ENCODE data around the gene LENEP. TPM values are rescaled to one million over a fixed set of nuclear protein-coding genes. Genes with fewer than 3 reads are reported as not detected.

LENEP gene
- total RNA-seq, 1 experiment from 2014 or later, result not detected

DNA sequence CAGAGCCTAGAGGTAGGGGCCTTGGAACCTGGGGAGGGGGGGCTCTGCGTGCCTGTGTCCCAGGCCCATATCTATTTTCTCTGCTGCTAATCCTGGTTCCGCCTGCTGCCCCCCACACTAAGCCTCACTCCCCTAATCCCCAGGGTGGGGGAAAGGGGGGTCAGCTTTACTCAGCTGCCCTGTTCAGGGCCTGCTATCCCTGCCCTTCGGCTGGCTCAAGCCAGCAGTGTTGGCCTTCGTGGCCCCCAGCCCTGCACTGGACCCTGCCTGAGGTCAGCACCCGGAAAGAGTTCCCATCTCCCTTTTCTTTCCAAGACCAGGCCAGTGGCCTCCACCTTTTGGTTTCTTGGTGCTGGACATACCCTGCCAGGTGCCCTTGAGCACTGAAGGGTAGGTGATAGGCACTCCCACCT, 17.6 kb downstream of the LENEP start:
- Histone ChIP-seq H3K36me3 (peaks cover 83% of the 10 kb centered on the region), H3K27me3 (no peaks in the 10 kb centered on the region), H3K4me3 (no peak overlapping the region), H3K9me3 (no peaks in the 10 kb centered on the region)
- DNase-seq, result no peak

DNA sequence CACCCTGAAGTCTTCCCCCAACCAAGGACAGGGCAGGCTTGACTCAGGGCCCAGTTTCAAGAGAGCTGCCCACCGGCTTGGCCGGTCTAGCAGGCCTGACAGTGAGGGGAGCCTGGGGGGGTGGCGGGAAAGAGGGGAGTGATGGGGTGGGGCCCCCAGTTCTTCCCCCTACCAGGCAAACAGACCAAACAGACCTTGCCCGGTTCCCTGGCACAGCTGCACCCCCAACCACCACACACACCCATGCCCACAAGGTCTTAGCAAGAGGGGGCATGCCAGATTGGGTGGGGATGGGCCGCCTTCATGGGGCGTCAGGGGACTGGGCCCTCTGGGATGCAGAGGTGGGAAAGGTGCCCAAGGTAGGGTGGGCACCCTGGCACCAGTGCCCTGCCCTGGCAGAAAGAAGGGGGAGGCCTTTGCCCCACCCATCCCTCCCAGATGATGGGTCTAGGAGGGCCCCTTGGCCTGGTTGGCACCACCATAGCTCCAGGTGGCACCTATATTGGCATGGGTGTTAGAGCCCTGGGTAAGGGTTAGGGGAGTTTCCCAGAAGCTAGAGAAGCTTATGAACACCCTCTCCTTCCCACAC, 18.1 kb downstream of the LENEP start:
- Histone ChIP-seq H3K36me3 (peaks cover 83% of the 10 kb centered on the region), H3K9me3 (no peaks in the 10 kb centered on the region), H3K27me3 (no peaks in the 10 kb centered on the region), H3K4me3 (no peak overlapping the region)
- DNase-seq, result no peak

DNA sequence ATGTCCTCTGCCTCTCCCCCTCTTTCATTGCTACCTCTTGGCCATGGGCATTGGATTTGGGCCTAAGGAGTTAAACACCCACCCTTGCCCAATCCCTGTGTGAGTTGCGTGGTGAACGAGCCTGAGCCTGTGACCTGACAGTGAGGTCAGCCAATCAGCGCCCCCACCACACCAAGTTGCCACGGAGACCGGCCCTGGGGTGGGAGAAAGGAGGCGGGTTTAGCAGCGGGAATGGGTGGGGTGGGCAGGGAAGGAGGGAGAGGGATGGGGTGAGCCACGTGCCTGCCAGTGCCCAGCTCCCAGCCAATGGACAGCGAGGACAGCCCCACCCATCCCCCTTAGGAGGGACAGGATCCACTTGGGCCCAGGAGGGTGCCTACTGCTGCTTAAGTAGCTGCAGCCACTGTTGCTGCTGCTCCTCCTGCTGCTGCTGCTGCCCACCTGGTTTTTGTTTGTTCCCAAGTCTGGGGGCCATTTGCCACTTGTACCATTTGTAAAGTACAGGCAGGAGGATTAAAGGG, 18.7 kb downstream of the LENEP start:
- H3K36me3 ChIP-seq, result peaks cover 82% of the 10 kb centered on the region
- H3K9me3 ChIP-seq, result no peaks in the 10 kb centered on the region
- no peak overlapping the region for H3K4me3 ChIP-seq
- peak; percentile 62 for DNase-seq
- no peaks in the 10 kb centered on the region for H3K27me3 ChIP-seq

DNA sequence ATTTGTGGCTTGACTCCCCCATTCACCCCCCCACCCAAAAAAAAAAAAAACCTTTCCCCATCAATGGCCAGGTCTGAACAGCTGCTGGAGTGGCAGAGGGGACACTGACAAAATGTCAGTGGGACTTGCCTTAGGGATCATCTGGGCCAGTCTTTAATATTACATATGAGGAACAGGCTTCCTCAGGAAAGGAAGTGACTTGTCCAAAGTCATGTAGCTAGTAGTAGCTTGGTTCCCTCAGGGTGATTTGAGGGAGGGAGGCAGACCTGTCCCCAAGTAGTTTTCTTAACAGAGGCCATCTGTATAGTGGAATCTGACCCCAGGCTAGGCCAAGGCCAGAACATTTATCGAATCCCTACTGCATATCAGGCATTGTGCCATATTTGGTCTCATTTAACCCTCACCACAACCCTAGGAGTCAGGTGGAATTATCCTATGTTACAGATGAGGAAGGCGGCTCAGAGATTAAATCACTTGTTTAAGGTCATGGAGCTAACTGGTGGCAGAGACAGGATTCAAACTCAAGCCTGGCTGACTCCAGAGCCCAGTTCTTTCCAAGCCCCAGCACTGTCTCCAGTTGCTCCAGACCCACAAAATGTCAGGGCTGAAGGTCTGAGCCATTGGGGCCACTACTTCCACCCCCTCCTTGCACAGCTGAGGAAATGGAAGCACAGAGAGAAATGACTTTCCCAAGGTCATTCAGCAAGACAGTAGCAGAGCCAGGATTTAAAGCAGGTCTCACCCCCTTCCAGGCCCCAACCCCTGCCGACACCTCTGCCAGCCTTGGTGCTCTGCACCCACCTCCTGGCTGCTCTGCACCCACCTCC, 19.6 kb downstream of the LENEP start:
- no peaks in the 10 kb centered on the region for H3K9me3 ChIP-seq
- H3K36me3 ChIP-seq, result peaks cover 77% of the 10 kb centered on the region
- no peak overlapping the region for H3K4me3 ChIP-seq
- no peaks in the 10 kb centered on the region for H3K27me3 ChIP-seq
- no peak for DNase-seq

DNA sequence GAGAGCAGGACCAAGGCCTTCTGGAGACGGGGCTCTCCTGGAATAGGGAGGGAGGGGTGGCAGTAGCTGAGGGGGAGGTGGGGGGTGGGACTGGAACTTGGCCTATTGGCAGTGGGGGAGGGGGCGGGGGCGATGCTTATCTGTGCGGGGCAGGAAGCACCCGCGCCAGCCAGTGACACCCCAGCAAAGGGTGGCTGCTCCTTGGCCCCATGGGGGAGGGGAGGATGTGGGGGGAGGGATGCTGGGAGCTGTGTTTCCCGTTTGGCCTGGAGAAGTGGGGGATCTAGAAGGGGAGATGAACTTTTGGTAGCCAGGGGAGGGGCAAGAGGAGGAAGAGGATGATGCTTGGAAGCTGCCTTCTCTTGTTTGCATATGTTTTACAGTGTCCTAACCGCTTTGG, 20.2 kb downstream of the LENEP start:
- Histone ChIP-seq H3K9me3 (no peaks in the 10 kb centered on the region), H3K36me3 (peaks cover 74% of the 10 kb centered on the region), H3K4me3 (no peak overlapping the region), H3K27me3 (no peaks in the 10 kb centered on the region)
- DNase-seq, result no peak

DNA sequence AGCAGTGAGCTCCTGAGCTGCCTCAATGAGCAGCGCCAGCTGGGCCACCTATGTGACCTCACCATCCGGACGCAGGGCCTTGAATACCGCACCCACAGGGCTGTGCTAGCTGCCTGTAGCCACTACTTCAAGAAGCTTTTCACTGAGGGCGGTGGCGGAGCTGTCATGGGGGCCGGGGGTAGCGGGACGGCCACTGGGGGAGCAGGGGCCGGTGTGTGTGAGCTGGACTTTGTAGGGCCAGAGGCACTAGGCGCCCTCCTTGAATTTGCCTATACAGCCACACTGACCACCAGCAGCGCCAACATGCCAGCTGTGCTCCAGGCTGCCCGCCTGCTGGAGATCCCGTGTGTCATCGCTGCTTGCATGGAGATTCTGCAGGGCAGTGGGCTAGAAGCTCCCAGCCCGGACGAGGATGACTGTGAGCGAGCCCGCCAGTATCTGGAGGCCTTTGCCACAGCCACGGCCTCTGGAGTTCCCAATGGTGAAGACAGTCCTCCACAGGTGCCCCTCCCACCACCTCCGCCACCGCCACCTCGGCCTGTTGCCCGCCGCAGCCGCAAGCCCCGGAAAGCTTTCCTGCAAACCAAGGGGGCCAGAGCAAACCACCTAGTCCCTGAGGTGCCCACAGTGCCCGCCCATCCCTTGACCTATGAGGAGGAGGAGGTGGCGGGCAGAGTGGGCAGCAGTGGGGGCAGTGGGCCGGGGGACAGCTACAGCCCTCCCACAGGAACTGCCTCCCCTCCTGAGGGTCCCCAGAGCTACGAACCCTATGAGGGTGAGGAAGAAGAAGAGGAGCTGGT, 21.5 kb downstream of the LENEP start:
- Histone ChIP-seq H3K27me3 (no peaks in the 10 kb centered on the region), H3K9me3 (no peaks in the 10 kb centered on the region), H3K4me3 (no peak overlapping the region), H3K36me3 (peaks cover 75% of the 10 kb centered on the region)
- no peak for DNase-seq

DNA sequence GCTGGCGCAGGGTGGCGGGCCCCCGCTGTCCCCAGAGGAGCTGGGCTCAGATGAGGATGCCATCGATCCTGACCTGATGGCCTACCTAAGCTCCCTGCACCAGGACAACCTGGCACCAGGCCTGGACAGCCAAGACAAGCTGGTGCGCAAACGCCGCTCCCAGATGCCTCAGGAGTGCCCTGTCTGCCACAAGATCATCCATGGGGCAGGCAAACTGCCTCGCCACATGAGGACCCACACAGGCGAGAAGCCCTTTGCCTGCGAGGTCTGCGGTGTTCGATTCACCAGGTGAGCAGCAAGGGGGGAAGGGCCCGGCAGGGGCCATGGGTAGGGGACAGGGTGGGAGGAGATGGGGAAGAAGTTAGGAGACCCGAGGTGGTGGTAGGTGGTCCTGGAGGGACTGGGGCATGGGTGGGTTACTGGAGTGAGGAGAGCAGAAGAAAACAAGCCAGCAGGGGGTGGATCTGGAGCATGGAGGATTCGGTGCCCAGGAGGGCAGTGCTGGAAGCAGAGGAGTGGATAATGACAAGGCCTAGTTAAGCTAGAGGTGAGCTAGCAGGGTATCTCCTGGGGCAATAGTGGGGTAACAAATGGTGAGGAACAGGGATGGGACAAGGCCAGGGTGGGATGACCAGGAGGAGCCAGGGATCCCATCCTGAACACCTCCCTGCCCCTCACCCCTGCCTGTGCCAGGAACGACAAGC, 22.3 kb downstream of the LENEP start:
- DNase-seq, result no peak
- Histone ChIP-seq H3K36me3 (peaks cover 70% of the 10 kb centered on the region), H3K9me3 (no peaks in the 10 kb centered on the region), H3K4me3 (no peak overlapping the region), H3K27me3 (no peaks in the 10 kb centered on the region)

DNA sequence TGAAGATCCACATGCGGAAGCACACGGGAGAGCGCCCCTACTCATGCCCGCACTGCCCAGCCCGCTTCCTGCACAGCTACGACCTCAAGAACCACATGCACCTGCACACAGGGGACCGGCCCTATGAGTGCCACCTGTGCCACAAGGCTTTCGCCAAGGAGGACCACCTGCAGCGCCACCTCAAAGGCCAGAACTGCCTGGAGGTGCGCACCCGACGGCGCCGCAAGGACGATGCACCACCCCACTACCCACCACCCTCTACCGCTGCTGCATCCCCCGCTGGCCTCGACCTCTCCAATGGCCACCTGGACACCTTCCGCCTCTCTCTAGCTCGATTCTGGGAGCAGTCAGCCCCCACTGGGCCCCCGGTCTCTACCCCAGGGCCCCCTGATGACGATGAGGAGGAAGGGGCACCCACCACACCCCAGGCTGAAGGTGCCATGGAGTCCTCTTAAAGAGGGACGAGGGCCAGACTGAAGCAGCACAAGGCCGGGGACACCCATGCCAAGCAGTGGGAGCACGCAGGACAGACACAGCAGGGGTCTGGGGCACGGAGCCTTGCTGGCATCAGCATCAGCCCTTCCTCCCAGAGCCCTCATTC, 22.9 kb downstream of the LENEP start:
- no peak for DNase-seq
- Histone ChIP-seq H3K9me3 (no peaks in the 10 kb centered on the region), H3K27me3 (no peaks in the 10 kb centered on the region), H3K4me3 (no peak overlapping the region), H3K36me3 (peaks cover 65% of the 10 kb centered on the region)

DNA sequence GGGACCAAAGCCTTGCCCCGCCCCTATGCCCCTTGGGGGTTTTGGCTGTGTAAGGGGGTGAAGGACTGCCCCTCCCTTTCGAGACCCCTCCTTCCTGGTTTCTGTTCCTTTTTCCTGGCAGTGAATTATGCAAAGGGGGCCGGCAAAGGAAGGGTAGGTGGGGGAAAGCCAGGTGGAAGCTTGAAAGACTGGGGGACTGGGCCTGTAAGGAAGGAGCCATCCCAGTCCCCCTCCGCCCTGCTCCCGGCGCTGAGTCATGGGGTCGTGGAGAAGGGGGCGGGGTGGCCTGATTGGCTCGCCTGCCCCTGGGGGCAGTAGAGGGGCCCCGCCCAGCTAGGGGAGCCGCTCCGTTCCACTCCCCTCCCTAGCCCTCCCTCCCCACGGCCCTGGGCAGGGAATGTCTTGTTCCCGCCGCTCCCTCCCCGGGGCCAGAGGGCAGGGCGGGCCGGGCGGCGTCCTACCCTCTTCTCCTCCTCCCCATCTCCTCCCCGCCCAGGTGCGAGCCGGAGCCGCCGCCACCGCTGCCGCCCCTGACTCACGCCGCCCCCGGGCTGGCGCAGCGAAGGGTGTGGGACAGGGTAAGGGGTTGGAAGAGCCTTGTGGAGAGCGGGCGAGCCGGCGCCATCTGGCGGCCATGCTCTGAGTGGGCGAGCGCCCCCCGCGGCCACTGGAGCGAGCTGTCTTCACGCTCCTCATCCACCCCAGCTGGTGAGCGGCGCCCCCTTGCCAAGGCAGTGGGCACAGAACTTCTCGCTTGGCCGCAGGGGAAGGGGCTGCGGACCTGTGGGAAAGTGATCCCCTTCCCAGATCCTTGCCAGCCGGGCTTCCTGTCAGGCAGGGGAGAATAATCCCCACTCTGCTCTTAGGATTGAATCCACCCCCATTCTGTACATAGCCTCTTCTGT, 23.9 kb downstream of the LENEP start:
- peak overlapping the region; percentile 1 for H3K4me3 ChIP-seq
- H3K27me3 ChIP-seq, result no peaks in the 10 kb centered on the region
- peaks cover 60% of the 10 kb centered on the region for H3K36me3 ChIP-seq
- H3K9me3 ChIP-seq, result no peaks in the 10 kb centered on the region
- peak; percentile 99 for DNase-seq

DNA sequence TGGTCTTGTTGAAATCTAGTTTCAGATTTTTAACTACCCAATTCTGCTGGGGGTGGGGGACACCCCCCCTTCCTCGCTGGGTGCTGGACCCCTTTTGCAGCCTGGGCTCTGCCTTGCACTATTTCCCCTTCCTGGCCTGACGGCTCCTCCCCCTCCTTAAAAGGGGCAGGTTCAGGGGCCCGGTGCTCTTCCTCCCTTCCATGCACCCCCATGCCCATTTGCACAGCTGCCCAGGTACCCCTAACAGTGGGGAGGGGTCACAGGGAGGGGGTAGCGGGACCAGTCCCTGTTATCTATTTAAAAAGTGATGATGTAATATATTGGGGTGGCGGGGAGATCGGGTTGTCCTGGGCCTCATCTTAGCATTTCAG, 24.5 kb downstream of the LENEP start:
- Histone ChIP-seq H3K27me3 (no peaks in the 10 kb centered on the region), H3K36me3 (peaks cover 55% of the 10 kb centered on the region), H3K4me3 (no peak overlapping the region), H3K9me3 (no peaks in the 10 kb centered on the region)
- no peak for DNase-seq

DNA sequence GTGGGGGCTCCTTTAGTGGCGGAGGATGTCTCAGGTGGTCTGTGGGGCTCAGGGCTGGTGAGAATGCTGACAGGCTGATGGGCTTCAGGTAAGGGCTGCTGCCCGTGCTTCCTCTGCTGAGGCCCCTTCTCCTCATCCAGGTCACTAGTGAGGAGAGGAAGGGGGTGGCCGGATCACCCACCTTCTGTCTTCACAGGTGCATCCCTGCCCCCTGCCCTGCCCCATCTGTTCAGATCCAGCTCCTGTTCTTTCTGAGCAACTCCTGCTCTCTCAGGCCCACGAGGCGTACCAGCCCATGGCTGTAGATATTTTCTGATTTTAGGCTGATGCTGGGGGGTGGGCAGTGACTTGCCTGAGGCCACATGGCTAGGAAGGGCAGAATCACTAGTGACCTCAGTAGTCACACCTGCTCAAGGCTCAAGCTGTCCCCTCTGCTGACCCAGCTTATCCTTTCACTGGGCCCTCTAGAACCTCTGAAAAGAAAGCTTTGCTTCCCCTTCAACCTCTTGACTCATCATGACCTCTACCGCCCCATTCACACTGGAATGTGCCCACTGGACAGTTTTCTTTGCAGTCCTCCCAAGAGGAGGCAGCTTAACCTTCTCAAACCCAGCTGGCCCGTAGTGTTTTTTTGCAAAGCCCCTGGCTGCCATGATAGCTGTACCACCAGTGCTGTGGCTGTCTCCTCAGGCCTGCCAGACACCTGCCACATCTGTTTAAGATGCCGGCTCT, 25.4 kb downstream of the LENEP start:
- Histone ChIP-seq H3K36me3 (peaks cover 50% of the 10 kb centered on the region), H3K9me3 (no peaks in the 10 kb centered on the region), H3K27me3 (no peaks in the 10 kb centered on the region), H3K4me3 (no peak overlapping the region)
- no peak for DNase-seq

DNA sequence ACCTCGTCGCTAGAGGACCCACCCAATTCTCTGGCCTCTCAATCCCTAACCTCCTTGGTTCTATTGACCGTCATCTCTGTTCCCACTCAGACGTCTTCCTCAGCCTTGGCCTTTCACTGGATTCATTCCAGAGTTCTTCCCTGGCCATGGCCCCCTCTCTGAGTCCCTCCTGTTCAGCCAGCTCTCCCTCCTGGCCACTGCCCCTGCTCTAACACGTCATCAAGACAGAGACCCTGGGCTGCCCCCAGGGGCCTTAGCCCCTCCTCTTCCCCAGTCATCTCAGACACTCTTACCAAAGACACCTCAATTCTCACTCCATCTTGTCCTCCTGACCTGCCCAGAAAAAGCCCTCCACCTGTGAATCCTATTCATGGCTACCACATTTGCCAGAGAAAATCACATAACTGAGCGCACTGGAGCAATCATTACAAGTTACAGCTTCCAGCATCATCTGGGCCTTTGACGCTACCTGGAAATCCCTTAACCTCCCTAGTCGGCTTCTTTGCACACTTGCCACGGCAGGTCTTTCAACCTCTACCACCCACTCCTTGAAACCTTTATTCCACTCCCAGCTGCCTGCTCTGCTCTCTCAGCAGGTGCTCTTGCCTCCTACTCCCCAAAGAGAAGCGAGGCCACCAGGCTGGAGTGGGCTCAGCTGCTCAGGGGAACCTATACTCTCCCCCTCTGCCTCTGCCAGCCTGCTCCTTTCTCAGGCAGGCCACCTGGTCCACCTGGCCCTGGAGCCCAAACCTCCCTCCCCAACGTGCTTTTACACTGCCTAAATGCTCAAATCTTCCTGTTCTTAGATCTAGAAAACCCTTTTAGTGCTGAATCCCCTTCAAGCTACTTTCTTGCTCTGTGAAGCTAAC, 26.2 kb downstream of the LENEP start:
- H3K27me3 ChIP-seq, result no peaks in the 10 kb centered on the region
- H3K4me3 ChIP-seq, result no peak overlapping the region
- no peaks in the 10 kb centered on the region for H3K9me3 ChIP-seq
- no peak for DNase-seq
- peaks cover 42% of the 10 kb centered on the region for H3K36me3 ChIP-seq

DNA sequence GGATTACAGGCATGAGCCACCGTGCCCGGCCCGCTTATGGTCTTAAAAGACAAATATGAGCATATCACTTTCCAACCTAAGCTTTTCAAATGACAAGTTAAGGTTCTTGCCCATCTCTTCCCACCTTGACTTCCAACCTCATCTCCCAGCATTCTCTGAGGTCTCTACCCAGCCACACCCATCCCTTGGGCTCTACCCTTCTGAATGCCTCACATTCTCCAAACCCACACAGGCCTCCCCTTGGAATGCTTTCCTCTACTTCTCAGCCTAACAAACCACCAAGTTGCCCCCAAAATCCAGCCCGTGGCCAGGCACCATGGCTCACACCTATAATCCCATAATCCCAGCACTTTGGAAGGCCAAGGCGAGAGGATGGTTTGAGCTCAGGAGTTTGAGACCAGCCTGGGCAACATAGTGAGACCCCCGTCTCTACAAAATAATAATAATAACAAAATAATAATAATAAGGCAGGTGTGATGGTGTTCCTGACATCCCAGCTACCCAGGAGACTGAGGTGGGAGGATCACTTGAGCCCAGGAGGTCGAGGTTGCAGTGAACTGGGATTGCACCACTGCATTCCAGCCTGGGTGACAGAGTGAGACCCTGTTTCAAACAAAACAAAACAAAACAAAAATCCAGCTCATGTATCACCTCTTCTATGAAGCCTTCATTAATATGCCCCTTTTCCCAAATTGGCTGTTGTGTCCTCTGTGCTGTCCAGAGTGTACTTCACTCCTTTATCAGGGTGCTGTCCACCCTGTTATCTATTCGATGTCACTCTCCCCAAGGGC, 28.9 kb downstream of the LENEP start:
- H3K4me3 ChIP-seq, result no peak overlapping the region
- DNase-seq, result no peak
- no peaks in the 10 kb centered on the region for H3K27me3 ChIP-seq
- peaks cover 19% of the 10 kb centered on the region for H3K36me3 ChIP-seq
- H3K9me3 ChIP-seq, result no peaks in the 10 kb centered on the region

DNA sequence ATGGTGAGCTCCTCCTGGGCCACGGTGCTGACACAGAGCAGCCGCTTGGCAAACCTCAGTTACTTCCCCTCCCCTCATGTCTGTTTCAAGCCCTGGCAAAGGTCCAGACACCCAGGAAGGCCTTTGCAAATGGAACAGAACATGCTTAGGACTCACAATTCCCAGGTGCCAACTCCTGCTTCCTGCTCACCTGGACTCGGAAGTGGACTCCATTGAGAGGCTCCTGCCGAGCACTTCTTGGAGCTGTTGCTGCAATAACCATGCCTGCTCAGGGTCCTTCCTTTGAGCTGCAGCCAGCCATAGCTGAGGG, 29.5 kb downstream of the LENEP start:
- H3K27me3 ChIP-seq, result no peaks in the 10 kb centered on the region
- H3K4me3 ChIP-seq, result no peak overlapping the region
- H3K36me3 ChIP-seq, result peaks cover 16% of the 10 kb centered on the region
- no peak for DNase-seq
- H3K9me3 ChIP-seq, result no peaks in the 10 kb centered on the region
